Choroid plexus epithelial cell (primary cell): ENCODE results near the gene RBM38.

ENCODE experiments used
- DNase-seq: peaks from one replicate; pipeline ENCODE4 v3.0.0-alpha.2; 2010; ENCODE audit warnings: low read depth
- H3K4me3 ChIP-seq: 2 replicates; pipeline ENCODE4 v1.5.1; 2011; ENCODE audit warnings: low read depth, mild to moderate bottlenecking, control low read depth, low read length, moderate library complexity
- TF ChIP-seq, protein P1 (sequence below): conservative IDR thresholded peaks from 2 replicates; pipeline ENCODE4 v1.5.1; 2011; ENCODE audit warnings: low read depth, mild to moderate bottlenecking, control low read depth, inconsistent platforms, low read length, moderate library complexity

RBM38 gene

DNA sequence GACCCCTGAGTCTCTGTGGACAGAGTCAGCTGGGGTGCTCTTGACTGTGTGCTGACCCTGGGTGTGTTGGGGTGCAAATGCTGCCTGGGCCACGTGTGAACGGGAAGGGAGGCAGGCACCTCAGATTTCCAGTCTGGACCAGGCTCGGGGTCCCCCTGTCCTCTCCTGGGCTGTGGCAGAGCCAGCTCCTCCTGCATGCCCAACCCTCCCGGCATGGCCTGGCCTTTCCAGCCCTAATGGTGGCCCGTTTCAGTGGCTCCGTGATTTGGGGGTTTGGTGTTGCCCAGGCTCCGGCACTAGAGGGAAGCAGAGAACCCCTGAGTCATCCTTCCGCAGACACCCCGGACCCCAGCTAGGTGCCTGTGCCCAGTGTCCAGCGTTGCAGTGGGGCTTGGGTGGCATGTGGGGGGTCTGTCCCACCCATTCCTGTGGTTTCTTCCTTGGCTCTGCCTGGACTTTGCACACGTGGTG, 9.1 kb downstream of the RBM38 start:
- no peak overlapping the region for H3K4me3 ChIP-seq
- TF ChIP-seq, protein P1, sequence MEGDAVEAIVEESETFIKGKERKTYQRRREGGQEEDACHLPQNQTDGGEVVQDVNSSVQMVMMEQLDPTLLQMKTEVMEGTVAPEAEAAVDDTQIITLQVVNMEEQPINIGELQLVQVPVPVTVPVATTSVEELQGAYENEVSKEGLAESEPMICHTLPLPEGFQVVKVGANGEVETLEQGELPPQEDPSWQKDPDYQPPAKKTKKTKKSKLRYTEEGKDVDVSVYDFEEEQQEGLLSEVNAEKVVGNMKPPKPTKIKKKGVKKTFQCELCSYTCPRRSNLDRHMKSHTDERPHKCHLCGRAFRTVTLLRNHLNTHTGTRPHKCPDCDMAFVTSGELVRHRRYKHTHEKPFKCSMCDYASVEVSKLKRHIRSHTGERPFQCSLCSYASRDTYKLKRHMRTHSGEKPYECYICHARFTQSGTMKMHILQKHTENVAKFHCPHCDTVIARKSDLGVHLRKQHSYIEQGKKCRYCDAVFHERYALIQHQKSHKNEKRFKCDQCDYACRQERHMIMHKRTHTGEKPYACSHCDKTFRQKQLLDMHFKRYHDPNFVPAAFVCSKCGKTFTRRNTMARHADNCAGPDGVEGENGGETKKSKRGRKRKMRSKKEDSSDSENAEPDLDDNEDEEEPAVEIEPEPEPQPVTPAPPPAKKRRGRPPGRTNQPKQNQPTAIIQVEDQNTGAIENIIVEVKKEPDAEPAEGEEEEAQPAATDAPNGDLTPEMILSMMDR, result peak; percentile 16
- no peak for DNase-seq

DNA sequence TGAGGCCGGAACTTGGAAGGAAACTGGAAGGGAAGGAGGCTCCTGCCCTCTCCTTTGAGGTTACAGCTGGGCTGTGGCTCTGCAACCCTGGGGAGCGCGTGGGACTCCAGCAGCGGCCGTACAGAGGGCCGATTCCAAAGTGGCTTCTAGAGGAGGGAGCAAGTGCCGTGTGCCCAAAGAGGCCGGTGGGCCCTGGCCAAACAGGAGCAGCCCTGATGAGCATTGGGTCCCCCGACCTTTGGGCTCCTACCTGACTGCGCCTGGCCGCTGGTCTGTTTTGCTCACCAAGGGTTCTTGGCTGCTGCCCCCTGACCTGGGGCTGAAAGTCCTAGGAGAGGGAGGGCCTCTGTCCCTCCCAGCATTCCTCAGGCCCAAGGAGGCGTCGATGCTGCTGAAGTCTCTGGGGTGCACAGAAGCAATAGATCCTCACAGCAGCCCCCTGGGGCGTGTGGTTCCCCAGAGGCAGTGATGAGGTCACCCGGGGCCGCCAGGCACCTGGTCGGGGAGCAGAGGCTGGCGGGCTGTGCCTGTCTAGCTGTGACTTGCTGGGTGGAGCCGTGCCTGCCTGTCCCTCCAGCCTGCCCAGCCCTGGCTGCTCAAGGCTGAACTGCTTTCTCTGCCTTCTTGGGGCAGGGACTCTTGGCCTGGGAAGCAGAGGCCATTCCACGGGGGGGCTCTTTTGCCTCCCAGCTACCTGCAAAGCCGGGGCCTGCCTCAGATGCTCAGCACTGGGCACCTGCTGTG, 9.8 kb downstream of the RBM38 start:
- no peak for DNase-seq
- H3K4me3 ChIP-seq, result no peak overlapping the region
- TF ChIP-seq, protein P1, result no peak

DNA sequence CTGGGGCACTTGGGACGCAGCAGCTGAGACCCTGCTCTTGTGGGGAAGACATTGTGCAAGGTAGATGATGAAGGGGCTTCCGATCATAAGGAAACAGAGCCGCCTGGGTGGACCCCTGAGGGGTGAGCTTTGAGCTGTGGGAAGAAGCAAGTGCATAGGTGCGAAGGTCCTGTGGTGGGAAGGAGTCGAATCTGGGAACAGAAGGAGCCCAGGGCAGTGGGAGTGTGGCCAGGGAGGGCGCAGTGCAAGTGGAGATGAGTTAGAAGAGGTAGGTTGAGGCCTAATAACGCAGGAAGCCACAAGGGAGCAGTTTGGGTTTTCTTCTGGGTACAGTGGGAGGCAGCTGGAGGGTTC, 10.3 kb downstream of the RBM38 start:
- H3K4me3 ChIP-seq, result no peak overlapping the region
- DNase-seq, result no peak
- TF ChIP-seq, protein P1, result no peak

DNA sequence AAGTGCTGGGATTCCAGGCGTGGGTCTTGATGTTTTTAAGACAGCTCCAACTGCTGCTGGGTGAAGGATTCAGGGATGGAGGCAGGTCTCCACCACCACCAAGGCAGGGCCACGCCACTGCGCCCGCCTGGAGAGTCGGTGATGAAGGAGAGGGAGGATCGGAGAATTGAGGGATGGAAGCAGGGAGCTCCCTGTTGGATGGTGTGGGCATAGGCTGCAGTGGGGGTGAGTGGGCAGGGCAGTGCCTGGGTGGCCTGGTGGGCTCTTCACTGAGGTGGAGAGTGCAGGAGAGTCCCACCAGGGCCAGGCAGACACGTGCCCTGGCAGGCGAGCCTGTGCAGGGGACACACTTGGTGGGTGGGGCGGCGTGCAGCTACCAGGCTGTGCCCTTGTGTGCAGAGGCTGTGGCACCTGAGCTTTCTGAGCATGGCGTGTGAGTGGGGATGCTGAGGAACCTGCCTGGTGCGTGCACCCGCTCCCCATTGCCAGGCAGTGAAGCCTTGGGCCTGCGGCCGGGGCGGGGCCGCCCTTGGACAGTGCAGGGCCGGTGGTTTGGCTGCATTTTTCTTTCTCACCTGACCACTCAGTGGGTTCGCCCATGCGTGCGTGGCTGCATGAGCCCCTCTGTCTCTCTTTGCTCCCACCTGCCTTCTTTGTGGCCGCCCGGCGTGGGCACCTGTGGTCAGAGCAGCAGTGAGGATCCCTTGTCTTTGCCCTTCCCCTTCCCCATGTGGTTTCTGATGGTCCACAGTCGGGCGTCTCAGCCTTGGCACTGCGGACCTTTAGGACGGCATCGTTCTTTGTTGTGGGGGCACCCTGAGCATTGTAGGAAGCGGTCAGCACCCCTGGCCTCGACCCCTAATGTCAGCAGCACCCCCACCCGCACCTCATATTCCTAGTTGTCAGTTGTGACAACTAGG, 11.3 kb downstream of the RBM38 start:
- no peak overlapping the region for H3K4me3 ChIP-seq
- TF ChIP-seq, protein P1, result no peak
- DNase-seq, result no peak

DNA sequence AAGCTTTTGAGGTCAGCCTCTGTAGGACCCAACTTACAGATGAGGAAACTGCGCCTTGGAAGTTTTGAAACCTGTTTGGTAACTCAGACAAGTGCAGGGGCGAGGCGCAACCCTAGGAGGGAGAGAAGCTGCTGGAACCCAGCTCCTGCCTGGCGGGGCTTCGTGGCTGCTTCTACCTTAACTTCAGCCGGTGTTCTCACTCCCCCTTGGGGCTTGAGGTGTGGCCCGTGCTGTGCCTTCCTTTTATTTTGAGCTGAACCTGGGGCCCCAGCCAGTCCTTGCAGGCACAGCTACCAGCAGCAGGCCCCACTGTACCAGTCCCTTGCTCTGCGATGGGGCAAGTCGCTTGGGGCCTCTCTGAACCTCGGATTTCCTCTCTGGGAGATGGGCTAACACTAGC, 12.0 kb downstream of the RBM38 start:
- TF ChIP-seq, protein P1, result no peak
- H3K4me3 ChIP-seq, result no peak overlapping the region
- DNase-seq, result no peak

DNA sequence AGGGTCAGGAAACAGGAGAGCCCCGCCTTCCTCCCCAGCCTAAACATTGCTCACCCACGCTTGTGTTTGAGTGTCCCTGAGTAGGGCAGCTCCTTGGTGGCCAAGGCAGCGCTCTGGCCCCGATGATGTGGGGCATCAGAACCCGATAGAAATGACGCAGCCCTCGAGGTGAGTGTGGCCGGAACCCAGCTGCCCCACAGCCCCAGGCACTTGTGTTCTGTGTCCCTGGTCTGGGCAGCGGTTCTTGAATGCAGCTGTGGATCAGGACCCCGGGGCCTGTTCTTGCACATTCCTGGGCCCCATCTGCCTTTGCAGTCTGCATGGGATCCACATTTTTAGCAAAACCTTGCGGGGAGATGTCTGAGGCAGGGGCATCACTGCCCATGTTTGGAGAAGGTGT, 12.8 kb downstream of the RBM38 start:
- no peak overlapping the region for H3K4me3 ChIP-seq
- no peak for DNase-seq
- TF ChIP-seq, protein P1, result no peak
